Osteoblast (primary cell): ENCODE measurements around the gene ZSCAN16. TPM values are rescaled to one million over a fixed set of nuclear protein-coding genes. Genes with fewer than 3 reads are reported as not detected.
A peak's percentile ranks its signal among the peaks of the same experiment; 100 is the strongest.

Experiments used
- DNase-seq: peaks from one replicate; pipeline ENCODE4 v3.0.0; 2011; ENCODE audit warnings: low spot score, mixed read lengths; ENCODE audit not compliant: insufficient read length; ENCODE audit errors: missing footprints
- H2AFZ ChIP-seq: 2 replicates; pipeline ENCODE4 v1.6.0; 2011; ENCODE audit warnings: mild to moderate bottlenecking, low read length
- H3K27ac ChIP-seq: 2 replicates; pipeline ENCODE4 v1.5.1; 2011; ENCODE audit warnings: mild to moderate bottlenecking, low read depth, low read length, moderate library complexity
- H3K27me3 ChIP-seq: 2 replicates; pipeline ENCODE4 v1.6.0; 2012; ENCODE audit warnings: mild to moderate bottlenecking, control low read depth, inconsistent platforms, low read length, moderate library complexity; ENCODE audit not compliant: insufficient read depth
- H3K36me3 ChIP-seq: 2 replicates; pipeline ENCODE4 v1.5.1; 2011; ENCODE audit warnings: mild to moderate bottlenecking, low read length, control low read depth, moderate library complexity; ENCODE audit not compliant: insufficient read depth
- H3K4me1 ChIP-seq: 2 replicates; pipeline ENCODE4 v1.5.1; 2011; ENCODE audit warnings: mild to moderate bottlenecking, low read length, control low read depth, moderate library complexity; ENCODE audit not compliant: insufficient read depth
- H3K4me2 ChIP-seq: 2 replicates; pipeline ENCODE4 v1.6.0; 2011; ENCODE audit warnings: mild to moderate bottlenecking, low read length; ENCODE audit not compliant: insufficient read depth
- H3K4me3 ChIP-seq: fragments of 200-600 bp; sonication (generic); 3 replicates; pipeline ENCODE4 v1.5.1; 2012; ENCODE audit warnings: mild to moderate bottlenecking, low read length, inconsistent platforms; ENCODE audit not compliant: insufficient read depth
- H3K79me2 ChIP-seq: 2 replicates; pipeline ENCODE4 v1.6.0; 2012; ENCODE audit warnings: mild to moderate bottlenecking, low read length, control low read depth, inconsistent platforms; ENCODE audit not compliant: insufficient read depth
- H3K9me3 ChIP-seq: 2 replicates; pipeline ENCODE4 v1.5.1; 2011; ENCODE audit warnings: low read depth, low read length, control low read depth
- H4K20me1 ChIP-seq: 2 replicates; pipeline ENCODE4 v1.6.0; 2012; ENCODE audit warnings: mild to moderate bottlenecking, low read length, control low read depth; ENCODE audit not compliant: insufficient read depth
- CTCF ChIP-seq: IDR thresholded peaks from 2 replicates; pipeline ENCODE4 v1.5.1; 2011; ENCODE audit warnings: mild to moderate bottlenecking, low read depth, low read length, moderate library complexity; ENCODE audit errors: extremely low read depth
- total RNA-seq: library from RNA; depleted of rRNA; stranded (reverse); fragments of >200 nt; gene quantifications from 2 replicates; pipeline ENCODE4 v1.2.3, GENCODE V29; 2012

ZSCAN16 gene
- total RNA-seq, 1 donor, result 3.3 TPM

- Histone ChIP-seq H3K36me3 (no peaks in the 10 kb centered on the region), H3K27me3 (no peaks in the 10 kb centered on the region), H4K20me1 (no peaks in the 10 kb centered on the region), H3K4me3 (peak overlapping the region; percentile 88), H3K79me2 (no peaks in the 10 kb centered on the region), H3K27ac (peak overlapping the region; percentile 28), H2AFZ (peak overlapping the region; percentile 99), H3K9me3 (no peaks in the 10 kb centered on the region), H3K4me1 (peaks cover 6% of the 10 kb centered on the region), H3K4me2 (peak overlapping the region; percentile 98)
- DNase-seq, result no peak
- TF ChIP-seq CTCF, result no peak
Observed at GRCh38 chr6:28105245-28105639, 19.2 kb upstream of the ZSCAN16 start.

- H3K9me3 ChIP-seq, result no peaks in the 10 kb centered on the region
- no peaks in the 10 kb centered on the region for H3K36me3 ChIP-seq
- no peak overlapping the region for H3K27ac ChIP-seq
- no peak overlapping the region for H3K4me3 ChIP-seq
- no peaks in the 10 kb centered on the region for H3K79me2 ChIP-seq
- no peaks in the 10 kb centered on the region for H3K27me3 ChIP-seq
- H3K4me1 ChIP-seq, result peaks cover 6% of the 10 kb centered on the region
- no peak overlapping the region for H2AFZ ChIP-seq
- no peak overlapping the region for H3K4me2 ChIP-seq
- H4K20me1 ChIP-seq, result no peaks in the 10 kb centered on the region
- DNase-seq, result no peak
- no peak for TF ChIP-seq CTCF
Observed at GRCh38 chr6:28107506-28107905, 16.9 kb upstream of the ZSCAN16 start.

- no peak for TF ChIP-seq CTCF
Observed at GRCh38 chr6:28111964-28112363, 12.4 kb upstream of the ZSCAN16 start.

GRCh38 chr6:28115799-28116198, 8.6 kb upstream of the ZSCAN16 start:
- peaks cover 34% of the 10 kb centered on the region for H3K36me3 ChIP-seq
- no peaks in the 10 kb centered on the region for H3K27me3 ChIP-seq
- no peak overlapping the region for H3K4me3 ChIP-seq
- DNase-seq, result no peak
- no peaks in the 10 kb centered on the region for H3K79me2 ChIP-seq
- H3K4me1 ChIP-seq, result no peaks in the 10 kb centered on the region
- H4K20me1 ChIP-seq, result no peaks in the 10 kb centered on the region
- no peak overlapping the region for H2AFZ ChIP-seq
- no peak overlapping the region for H3K27ac ChIP-seq
- H3K9me3 ChIP-seq, result peaks cover 4% of the 10 kb centered on the region
- no peak overlapping the region for H3K4me2 ChIP-seq
- no peak for TF ChIP-seq CTCF

More at GRCh38 chr6:28111964-28112363, 12.4 kb upstream of the ZSCAN16 start:
- no peak overlapping the region for H3K4me3 ChIP-seq
- no peak overlapping the region for H3K27ac ChIP-seq
- no peaks in the 10 kb centered on the region for H4K20me1 ChIP-seq
- H3K27me3 ChIP-seq, result no peaks in the 10 kb centered on the region
- no peak overlapping the region for H3K4me2 ChIP-seq
- H3K79me2 ChIP-seq, result no peaks in the 10 kb centered on the region
- H3K4me1 ChIP-seq, result no peaks in the 10 kb centered on the region
- H3K36me3 ChIP-seq, result peaks cover 20% of the 10 kb centered on the region
- no peak overlapping the region for H2AFZ ChIP-seq
- peaks cover 4% of the 10 kb centered on the region for H3K9me3 ChIP-seq
- DNase-seq, result no peak
